Stomach smooth muscle (tissue), 2 donors: ENCODE data around the gene PRKACB.

Experiments used
- H3K27ac ChIP-seq: one replicate; pipeline ENCODE4 v1.7.0; 2013; ENCODE audit warnings: mild to moderate bottlenecking, low read length, inconsistent platforms
- H3K27me3 ChIP-seq, 2 donors: one replicate each; pipeline ENCODE4 v1.7.0; 2013; ENCODE audit warnings: low read length in 2 of 2; ENCODE audit not compliant: insufficient read depth in 2 of 2, control insufficient read depth in 1 of 2
- H3K36me3 ChIP-seq, 2 donors: one replicate each; pipeline ENCODE4 v1.7.0; 2013; ENCODE audit warnings: low read length in 2 of 2; ENCODE audit not compliant: control insufficient read depth in 2 of 2, insufficient read depth in 2 of 2
- H3K4me1 ChIP-seq: one replicate; pipeline ENCODE4 v1.7.0; 2013; ENCODE audit warnings: low read length; ENCODE audit not compliant: control insufficient read depth, insufficient read depth
- H3K4me3 ChIP-seq, 2 donors: one replicate each; pipeline ENCODE4 v1.7.0; 2013; ENCODE audit warnings: low read length in 2 of 2
- H3K9ac ChIP-seq, 2 donors: one replicate each; pipeline ENCODE4 v1.7.0; 2013; ENCODE audit warnings: low read length in 2 of 2, mild to moderate bottlenecking in 1 of 2
- H3K9me3 ChIP-seq, 2 donors: one replicate each; pipeline ENCODE4 v1.7.0; 2013; ENCODE audit warnings: low read length in 2 of 2; ENCODE audit not compliant: control insufficient read depth in 2 of 2
- donor health status: healthy.
- donor health status: Pancreatic carcinoma.

Gene PRKACB

DNA sequence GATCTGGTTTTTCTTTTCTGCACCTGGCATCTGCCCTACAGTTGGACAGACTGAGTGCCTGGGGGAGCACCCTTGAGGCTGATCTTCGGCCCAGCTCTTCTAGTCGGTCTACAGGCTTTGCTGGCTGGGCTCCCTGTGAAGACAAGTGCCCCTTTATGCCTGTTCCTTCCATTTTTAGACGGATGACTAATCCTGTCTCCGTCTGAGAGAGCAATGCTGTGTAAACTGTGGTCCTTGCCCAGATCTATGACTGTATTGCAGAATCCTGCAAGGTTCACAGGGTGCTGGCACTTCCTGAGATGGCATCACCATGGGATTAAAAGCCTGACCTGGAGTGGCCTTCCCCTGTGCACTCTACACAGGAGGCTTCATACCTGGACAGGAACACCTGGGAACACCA is 109.8 kb downstream of the PRKACB start:
- H3K9ac ChIP-seq, result no peak overlapping the region
- H3K27me3 ChIP-seq, result no peaks in the 10 kb centered on the region
- H3K9me3 ChIP-seq, result no peaks in the 10 kb centered on the region
- no peaks in the 10 kb centered on the region for H3K36me3 ChIP-seq
- H3K4me3 ChIP-seq, result peak overlapping the region in 1 of 2 donors; percentile 13
- H3K4me1 ChIP-seq, result peaks cover 20% of the 10 kb centered on the region
- H3K27ac ChIP-seq, result peak overlapping the region; percentile 47

DNA sequence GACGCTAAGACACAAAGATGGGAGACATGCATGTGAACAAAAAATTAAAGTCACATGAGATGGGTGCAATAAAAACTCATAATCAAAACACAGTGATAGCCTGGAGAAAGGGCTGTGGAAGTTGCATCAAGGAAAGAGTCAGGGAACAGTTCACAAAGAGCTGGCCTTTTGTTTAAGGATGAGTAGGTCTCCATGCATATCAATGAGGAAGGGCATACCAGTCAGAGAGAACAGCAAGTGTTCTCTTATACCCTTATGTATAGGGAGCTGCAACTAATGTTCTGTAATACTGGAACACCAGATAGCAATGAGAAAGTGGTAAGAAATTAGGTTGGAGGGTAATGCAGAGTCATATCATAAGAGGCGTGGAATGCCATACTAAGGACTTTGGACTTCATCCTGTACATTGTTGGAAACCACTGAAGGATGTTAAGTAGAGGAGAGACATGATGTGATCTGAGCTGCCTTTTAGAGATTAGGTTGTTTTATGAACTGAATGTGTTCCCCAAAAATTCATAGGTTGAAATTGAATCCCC is 110.7 kb downstream of the PRKACB start:
- no peak overlapping the region for H3K9ac ChIP-seq
- peaks cover 20% of the 10 kb centered on the region for H3K4me1 ChIP-seq
- no peaks in the 10 kb centered on the region for H3K9me3 ChIP-seq
- H3K4me3 ChIP-seq, result peak overlapping the region in 1 of 2 donors; percentile 13
- no peaks in the 10 kb centered on the region for H3K36me3 ChIP-seq
- peak overlapping the region; percentile 47 for H3K27ac ChIP-seq
- H3K27me3 ChIP-seq, result no peaks in the 10 kb centered on the region

DNA sequence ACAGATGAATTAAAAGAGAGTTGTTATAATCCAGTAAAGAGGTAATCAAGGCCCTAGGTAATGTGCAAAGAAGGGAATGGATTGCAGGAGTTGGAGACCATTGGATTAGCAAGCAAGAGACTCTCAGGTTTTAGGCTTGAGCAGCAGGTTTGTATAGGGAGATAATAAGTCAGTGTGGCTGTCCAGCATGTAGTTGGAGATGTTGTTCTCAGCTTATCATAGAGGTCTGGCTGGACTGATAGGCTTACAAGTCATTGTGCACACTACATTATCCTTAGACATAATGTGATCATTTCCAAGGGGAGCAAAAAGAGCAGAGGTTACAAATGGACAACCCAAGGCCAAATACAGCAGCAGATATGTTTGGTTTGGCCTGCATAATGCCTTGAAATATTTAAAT is 111.5 kb downstream of the PRKACB start:
- peaks cover 20% of the 10 kb centered on the region for H3K4me1 ChIP-seq
- H3K9me3 ChIP-seq, result no peaks in the 10 kb centered on the region
- no peaks in the 10 kb centered on the region for H3K27me3 ChIP-seq
- H3K36me3 ChIP-seq, result no peaks in the 10 kb centered on the region
- no peak overlapping the region for H3K27ac ChIP-seq
- no peak overlapping the region for H3K9ac ChIP-seq
- H3K4me3 ChIP-seq, result no peak overlapping the region

DNA sequence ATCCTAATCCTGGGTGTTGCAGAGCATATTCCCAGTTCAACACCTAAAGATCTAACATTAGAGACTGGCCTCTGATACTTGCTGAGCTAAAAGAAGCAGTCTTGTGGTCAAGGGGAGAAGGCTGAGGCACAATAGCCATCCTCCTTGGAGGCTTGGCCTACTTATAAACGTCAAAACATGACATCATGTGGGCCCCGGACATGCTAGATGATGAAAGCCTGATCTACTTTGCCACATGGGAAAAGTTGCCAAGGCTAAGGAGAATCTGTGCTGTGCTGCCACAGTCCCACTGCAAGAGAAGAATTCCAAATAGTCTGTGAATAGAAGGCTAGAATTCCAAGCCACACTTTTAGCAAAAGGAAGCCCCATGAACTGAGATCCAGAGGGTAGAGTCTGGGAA is 113.5 kb downstream of the PRKACB start:
- Histone ChIP-seq H3K4me3 (no peak overlapping the region), H3K27ac (peak overlapping the region; percentile 77), H3K27me3 (no peaks in the 10 kb centered on the region), H3K9me3 (no peaks in the 10 kb centered on the region), H3K36me3 (no peaks in the 10 kb centered on the region), H3K4me1 (peaks cover 20% of the 10 kb centered on the region), H3K9ac (peak overlapping the region in 1 of 2 donors; percentile 13)

DNA sequence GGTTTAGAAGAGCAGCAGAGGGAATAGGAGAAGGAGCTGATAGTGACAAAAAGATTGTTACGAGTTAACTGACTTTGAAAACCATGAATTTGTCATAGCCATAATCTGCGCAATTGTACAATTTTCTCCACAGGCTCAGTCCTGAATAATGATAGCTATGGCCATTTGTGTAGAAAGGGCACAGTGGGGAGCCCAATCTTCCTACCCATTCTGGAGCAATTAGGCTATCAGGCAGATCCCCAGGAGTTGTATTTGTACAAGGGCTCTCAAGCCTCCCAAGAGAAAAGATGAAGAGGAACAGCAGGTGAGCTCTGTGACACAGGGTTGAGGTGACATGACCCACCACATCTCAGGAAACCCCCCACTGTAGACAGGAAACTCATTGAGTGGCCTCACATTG is 115.3 kb downstream of the PRKACB start:
- Histone ChIP-seq H3K27ac (no peak overlapping the region), H3K4me1 (peaks cover 11% of the 10 kb centered on the region), H3K4me3 (no peak overlapping the region), H3K36me3 (no peaks in the 10 kb centered on the region), H3K27me3 (no peaks in the 10 kb centered on the region), H3K9me3 (no peaks in the 10 kb centered on the region), H3K9ac (no peak overlapping the region)

DNA sequence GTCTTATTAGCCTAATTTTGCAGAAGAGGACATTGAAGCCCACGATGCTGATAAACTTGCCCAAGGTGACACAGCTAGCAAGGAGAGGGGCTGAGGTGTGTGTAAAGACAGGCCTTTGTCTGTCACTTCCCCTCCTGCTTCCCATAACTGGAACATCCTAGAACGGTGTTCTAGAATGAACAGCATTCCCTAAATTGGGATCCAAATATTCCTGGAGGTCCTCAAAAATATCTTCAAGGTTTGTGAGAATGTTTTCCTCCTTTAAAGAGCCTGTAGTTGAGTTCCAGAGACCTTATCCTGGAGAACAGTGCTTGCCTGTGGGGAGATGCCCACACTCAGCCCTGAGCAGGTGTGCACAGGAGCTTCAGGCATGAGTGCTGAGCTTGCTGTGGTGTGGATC is 115.9 kb downstream of the PRKACB start:
- H3K9ac ChIP-seq, result no peak overlapping the region
- H3K4me3 ChIP-seq, result no peak overlapping the region
- peaks cover 8% of the 10 kb centered on the region for H3K4me1 ChIP-seq
- H3K9me3 ChIP-seq, result no peaks in the 10 kb centered on the region
- no peaks in the 10 kb centered on the region for H3K27me3 ChIP-seq
- H3K36me3 ChIP-seq, result no peaks in the 10 kb centered on the region
- H3K27ac ChIP-seq, result no peak overlapping the region

DNA sequence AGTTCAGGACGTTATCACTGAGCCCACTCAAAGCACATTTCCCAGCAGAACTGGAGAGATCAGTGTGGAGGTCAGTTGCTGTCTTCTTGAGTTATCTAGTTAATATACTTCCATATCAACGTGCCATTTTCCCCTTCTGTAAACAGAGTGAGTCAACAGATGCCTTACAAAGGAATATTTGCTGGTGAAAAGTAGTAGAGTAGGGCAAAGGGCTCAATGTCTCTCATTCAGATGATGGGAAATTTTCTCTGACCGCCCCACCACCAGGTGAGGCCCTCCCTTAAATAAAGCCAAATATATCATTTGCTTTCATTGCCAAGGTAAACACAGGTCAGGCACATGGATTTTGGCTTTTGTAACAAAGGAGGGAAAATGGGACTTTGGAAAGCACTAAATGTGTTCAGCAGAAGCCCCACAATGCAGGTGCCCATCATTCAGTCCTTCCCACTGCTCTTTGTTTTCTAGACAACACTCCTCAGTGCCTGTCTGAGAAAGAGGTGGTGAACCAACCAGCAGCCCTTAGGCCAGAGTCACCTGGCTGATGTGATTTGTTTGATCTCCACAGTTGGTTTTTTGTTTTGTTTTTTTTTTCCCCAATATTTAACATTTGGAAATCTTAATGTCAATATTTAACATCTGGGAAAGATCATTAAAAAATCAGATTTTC is 116.9 kb downstream of the PRKACB start:
- Histone ChIP-seq H3K9me3 (no peaks in the 10 kb centered on the region), H3K9ac (no peak overlapping the region), H3K4me3 (no peak overlapping the region), H3K27me3 (no peaks in the 10 kb centered on the region), H3K36me3 (no peaks in the 10 kb centered on the region), H3K27ac (no peak overlapping the region), H3K4me1 (peaks cover 8% of the 10 kb centered on the region)

DNA sequence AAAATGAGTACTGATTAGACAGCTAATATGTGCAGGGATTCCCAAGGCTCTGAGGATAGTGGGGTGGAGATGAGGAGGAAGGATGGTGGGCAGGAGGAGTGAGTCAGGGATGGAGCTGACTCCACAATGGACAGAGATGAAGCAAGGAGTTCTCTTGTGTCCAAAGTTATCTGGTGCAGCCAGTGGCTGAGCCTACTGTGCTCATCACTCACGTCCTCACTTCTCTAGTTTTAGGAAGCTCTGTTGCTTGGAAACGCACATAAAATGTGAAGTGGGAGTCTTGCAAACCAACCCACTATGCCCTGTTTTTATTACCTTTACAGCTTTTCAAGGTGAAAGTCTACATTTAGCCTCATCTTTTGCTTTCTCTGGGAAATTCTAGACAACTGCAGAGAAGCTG is 120.9 kb downstream of the PRKACB start:
- H3K36me3 ChIP-seq, result no peaks in the 10 kb centered on the region
- no peak overlapping the region for H3K27ac ChIP-seq
- H3K27me3 ChIP-seq, result no peaks in the 10 kb centered on the region
- no peaks in the 10 kb centered on the region for H3K9me3 ChIP-seq
- H3K4me3 ChIP-seq, result no peak overlapping the region
- H3K4me1 ChIP-seq, result no peaks in the 10 kb centered on the region
- H3K9ac ChIP-seq, result no peak overlapping the region

DNA sequence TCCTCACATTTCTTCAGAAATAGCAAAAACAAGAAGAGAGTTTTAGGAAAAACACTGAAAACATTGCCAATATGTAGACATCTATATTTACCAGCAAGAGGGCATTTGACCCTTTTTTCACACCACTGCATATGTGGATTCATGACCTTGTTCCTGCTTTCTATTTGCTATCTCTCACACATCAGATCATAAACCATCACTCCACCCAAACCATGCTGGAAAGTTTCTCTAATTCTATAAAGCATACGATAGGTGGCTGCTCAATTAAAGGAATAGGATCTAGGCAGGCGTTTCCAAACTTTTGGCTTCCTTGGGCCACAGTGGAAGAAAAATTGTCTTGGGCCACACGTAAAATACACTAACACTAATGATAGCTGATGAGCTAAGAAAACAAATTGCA is 121.8 kb downstream of the PRKACB start:
- H3K9ac ChIP-seq, result no peak overlapping the region
- no peaks in the 10 kb centered on the region for H3K9me3 ChIP-seq
- no peaks in the 10 kb centered on the region for H3K4me1 ChIP-seq
- no peak overlapping the region for H3K27ac ChIP-seq
- H3K4me3 ChIP-seq, result no peak overlapping the region
- H3K27me3 ChIP-seq, result no peaks in the 10 kb centered on the region
- H3K36me3 ChIP-seq, result no peaks in the 10 kb centered on the region

DNA sequence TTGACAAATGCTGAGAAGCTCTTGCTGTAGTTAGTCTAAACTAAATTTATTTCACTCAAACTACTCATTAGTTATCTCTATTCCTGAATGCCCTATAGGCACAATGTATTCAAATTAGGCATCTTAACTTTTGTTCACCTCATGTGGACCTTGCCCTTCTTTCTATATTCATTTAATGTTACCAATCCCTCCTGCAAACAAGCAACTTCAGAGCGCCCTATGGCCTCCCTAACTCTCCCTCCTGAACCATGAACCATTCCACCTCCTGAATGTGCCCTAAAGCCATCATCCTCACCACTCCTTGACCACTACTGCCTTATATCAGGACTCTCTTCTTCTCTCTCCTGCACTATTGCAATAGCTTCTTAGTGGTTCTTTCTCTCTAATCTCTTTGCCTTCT is 122.7 kb downstream of the PRKACB start:
- Histone ChIP-seq H3K4me3 (no peak overlapping the region), H3K27ac (no peak overlapping the region)

DNA sequence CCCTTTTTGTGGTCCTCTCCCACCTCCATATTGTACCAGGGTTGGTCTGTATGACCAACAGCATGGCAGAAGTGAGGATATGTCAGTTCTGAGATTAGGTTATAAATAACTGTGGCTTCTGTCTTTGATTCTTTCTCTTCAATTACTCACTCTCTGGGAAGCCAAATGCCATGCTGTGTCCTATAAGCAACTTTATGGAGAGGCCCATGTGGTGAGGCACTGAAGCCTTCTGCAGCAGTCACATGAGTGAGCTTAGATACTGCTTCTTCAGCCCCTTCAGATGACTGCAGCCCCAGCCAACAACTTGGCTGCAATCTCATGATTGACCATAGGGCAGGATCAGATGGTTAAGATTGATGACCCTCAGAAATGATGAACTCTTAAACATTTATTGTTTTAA is 123.4 kb downstream of the PRKACB start:
- no peaks in the 10 kb centered on the region for H3K36me3 ChIP-seq
- no peaks in the 10 kb centered on the region for H3K27me3 ChIP-seq
- H3K4me3 ChIP-seq, result no peak overlapping the region
- no peak overlapping the region for H3K9ac ChIP-seq
- no peaks in the 10 kb centered on the region for H3K9me3 ChIP-seq
- no peaks in the 10 kb centered on the region for H3K4me1 ChIP-seq
- no peak overlapping the region for H3K27ac ChIP-seq

More for the DNA sequence above, 122.7 kb downstream of the PRKACB start:
- no peaks in the 10 kb centered on the region for H3K9me3 ChIP-seq
- no peaks in the 10 kb centered on the region for H3K27me3 ChIP-seq
- H3K36me3 ChIP-seq, result no peaks in the 10 kb centered on the region
- H3K4me1 ChIP-seq, result no peaks in the 10 kb centered on the region
- H3K9ac ChIP-seq, result no peak overlapping the region
